HCT116 (cell line): ENCODE measurements around the gene ITGB7. TPM values are rescaled to one million over a fixed set of nuclear protein-coding genes. Genes with fewer than 3 reads are reported as not detected.
"Not testable (repeated sequence)": the region's sequence is repeated elsewhere in the genome, so short reads cannot be mapped to it uniquely, and the experiment has no call there.

Experiments
- ATAC-seq: fragments of 200-7000 bp; cut with Tn5 transposase; 2 replicates; pipeline ENCODE4 v1.9.1; 2020; ENCODE audit warnings: mild to moderate bottlenecking, moderate library complexity
- BruUV-seq: library from RNA; stranded (reverse); fragments of 400-500 nt; replicated peaks from 2 replicates; lab custom pipeline; 2021; lab: Mats Ljungman, UMichigan
- CTCF ChIA-PET: fragments of 300-600 bp; sonication (Branson Sonifier 250); formaldehyde crosslinking; loops from one replicate; lab custom pipeline; 2021; ENCODE audit warnings: antibody characterized with exemption; lab: Charles Lee
- POLR2A ChIA-PET: fragments of 300-600, 350-600 bp; sonication (Branson Sonifier 250); formaldehyde crosslinking; loops from one replicate; lab custom pipeline; 2021; ENCODE audit warnings: antibody characterized with exemption; lab: Charles Lee
- RAD21 ChIA-PET, 2 experiments: fragments of 300-600 bp; sonication (Branson Sonifier 250); formaldehyde crosslinking; loops; one replicate each; lab custom pipeline; 2023; ENCODE audit warnings: low total read pairs in 2 of 2; ENCODE audit not compliant: uncharacterized antibody in 2 of 2, unreplicated experiment in 2 of 2, low non-redundant PET in 1 of 2; lab: Charles Lee
- DNase-seq: peaks from one replicate; pipeline ENCODE4 v3.0.0-alpha.2; 2010; ENCODE audit warnings: low read depth, low spot score
- H2AFZ ChIP-seq: fragments of 200-600 bp; shearing (Covaris generic), sonication (generic); 2 replicates; pipeline ENCODE4 v1.6.1; 2017; ENCODE audit warnings: low read depth, mixed run types, mixed read lengths, antibody characterized with exemption, low read length; ENCODE audit not compliant: poor library complexity, severe bottlenecking
- H3K27ac ChIP-seq: 2 replicates; pipeline ENCODE4 v1.5.1; 2012; ENCODE audit warnings: low read depth, low read length
- H3K27me3 ChIP-seq: fragments of 200-600 bp; sonication (generic); 2 replicates; pipeline ENCODE4 v1.6.1; 2016; ENCODE audit warnings: mixed run types, low read length, mixed read lengths; ENCODE audit not compliant: insufficient read depth
- H3K36me3 ChIP-seq, 2 experiments: fragments of 200-500 bp in 1 of 2; fragments of 200-600 bp in 1 of 2; sonication (Bioruptor generic) in 1 of 2; sonication (generic) in 1 of 2; 2 replicates each; pipeline versions ENCODE4 v1.5.1 to v1.6.1; 2014 to 2016; ENCODE audit warnings: low read length in 2 of 2, inconsistent platforms in 1 of 2, mixed read lengths in 1 of 2, mixed run types in 1 of 2; ENCODE audit not compliant: insufficient read depth in 2 of 2, control insufficient read depth in 1 of 2
- H3K4me1 ChIP-seq, 2 experiments: fragments of 200-600 bp in 1 of 2; sonication (generic) in 1 of 2; 2 replicates each; pipeline versions ENCODE4 v1.5.1 to v1.6.1; 2012 to 2017; ENCODE audit warnings: low read length in 2 of 2, inconsistent platforms in 1 of 2, mild to moderate bottlenecking in 1 of 2, mixed read lengths in 1 of 2, mixed run types in 1 of 2, moderate library complexity in 1 of 2; ENCODE audit not compliant: insufficient read depth in 2 of 2, control insufficient read depth in 1 of 2
- H3K4me2 ChIP-seq: fragments of 200-600 bp; sonication (generic); 2 replicates; pipeline ENCODE4 v1.6.1; 2017; ENCODE audit warnings: mixed run types, low read length, mixed read lengths
- H3K4me3 ChIP-seq, 2 experiments: fragments of 200-600 bp in 1 of 2; sonication (generic) in 1 of 2; replicated peaks in 1 of 2; 2 replicates each; pipeline ENCODE4 v1.5.1; 2011 to 2016; ENCODE audit warnings: low read length in 2 of 2, control low read depth in 1 of 2, low read depth in 1 of 2, mild to moderate bottlenecking in 1 of 2, mixed read lengths in 1 of 2, mixed run types in 1 of 2
- H3K79me2 ChIP-seq: fragments of 200-600 bp; sonication (generic); 2 replicates; pipeline ENCODE4 v1.6.1; 2017; ENCODE audit warnings: mild to moderate bottlenecking, mixed run types, low read length, moderate library complexity, mixed read lengths; ENCODE audit not compliant: insufficient read depth
- H3K9ac ChIP-seq: fragments of 200-600 bp; sonication (generic); 2 replicates; pipeline ENCODE4 v1.6.1; 2016; ENCODE audit warnings: low read length, mixed read lengths
- H3K9me2 ChIP-seq: fragments of 200-600 bp; sonication (generic), shearing (Covaris generic); 2 replicates; pipeline ENCODE4 v1.6.1; 2017; ENCODE audit warnings: mixed run types, mild to moderate bottlenecking, moderate library complexity; ENCODE audit not compliant: insufficient read depth
- H3K9me3 ChIP-seq, 2 experiments: fragments of 200-500 bp in 1 of 2; fragments of 200-600 bp in 1 of 2; sonication (Bioruptor generic) in 1 of 2; sonication (generic) in 1 of 2; 2 replicates each; pipeline ENCODE4 v1.6.1; 2014 to 2017; ENCODE audit warnings: low read length in 2 of 2, mixed read lengths in 2 of 2, inconsistent platforms in 1 of 2, low read depth in 1 of 2, mild to moderate bottlenecking in 1 of 2, mixed run types in 1 of 2, moderate library complexity in 1 of 2; ENCODE audit not compliant: control insufficient read depth in 1 of 2, insufficient read depth in 1 of 2
- H4K20me1 ChIP-seq: fragments of 200-600 bp; sonication (generic), shearing (Covaris generic); 2 replicates; pipeline ENCODE4 v1.6.1; 2017; ENCODE audit warnings: mixed run types, mild to moderate bottlenecking, moderate library complexity; ENCODE audit not compliant: insufficient read depth
- POLR2AphosphoS5 ChIP-seq: IDR thresholded peaks from 2 replicates; pipeline ENCODE4 v1.6.1; 2011; ENCODE audit warnings: mild to moderate bottlenecking, low read depth, low read length, moderate library complexity
- intact Hi-C: fragments of 100-400 bp; cut with micrococcal nuclease; formaldehyde crosslinking; loops from 2 replicates; pipeline ENCODE4 v1.10.0; 2022
- total RNA-seq: library from RNA; stranded (reverse); gene quantifications from one replicate; pipeline ENCODE4 v1.2.1, GENCODE V29; 2021; ENCODE audit not compliant: unreplicated experiment
- TF ChIP-seq, protein P1 (sequence below): IDR thresholded peaks from 2 replicates; pipeline ENCODE4 v1.6.1; 2011; ENCODE audit warnings: mild to moderate bottlenecking, low read length, moderate library complexity; ENCODE audit not compliant: insufficient replicate concordance; ENCODE audit errors: extremely low read depth

ITGB7 gene
- total RNA-seq, 1 experiment from 2014 or later: 1.9 TPM

DNA sequence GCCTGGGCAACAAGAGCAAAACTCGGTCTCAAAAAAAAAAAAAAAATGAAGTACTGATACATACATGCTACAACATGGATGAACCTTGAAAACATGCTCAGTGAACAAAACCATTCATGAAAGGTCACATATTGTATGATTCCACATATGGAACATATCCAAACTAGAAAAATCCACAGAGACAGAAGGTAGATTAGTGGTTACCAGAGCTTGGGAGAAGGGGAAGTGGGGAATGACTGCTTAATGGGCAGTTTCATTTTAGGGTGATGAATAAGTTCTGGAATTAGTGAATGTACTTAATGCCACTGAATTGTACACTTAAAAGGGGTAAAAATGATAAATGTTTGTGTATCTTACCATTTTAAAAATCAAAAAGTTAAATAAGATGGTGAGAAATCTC is 2.7 kb downstream of the ITGB7 start:
- RAD21 ChIA-PET: no interaction called here

DNA sequence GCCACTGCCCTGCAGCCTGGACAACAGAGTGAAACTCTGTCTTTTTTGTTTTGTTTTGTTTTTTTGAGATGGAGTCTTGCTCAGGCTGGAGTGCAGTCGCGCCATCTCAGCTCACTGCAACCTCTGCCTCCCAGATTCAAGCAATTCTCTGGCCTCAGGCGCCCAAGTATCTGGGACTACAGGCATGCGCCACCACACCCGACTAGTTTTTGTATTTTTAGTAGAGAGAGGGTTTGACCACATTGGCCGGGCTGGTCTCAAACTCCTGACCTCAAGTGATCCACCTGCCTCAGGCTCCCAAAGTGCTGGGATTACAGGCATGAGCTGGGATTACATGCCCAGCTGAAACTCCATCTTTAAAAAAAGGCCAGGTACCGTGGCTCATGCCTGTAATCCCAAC is 4.7 kb downstream of the ITGB7 start:
- H3K36me3 ChIP-seq, intact Hi-C loops, CTCF ChIA-PET: not testable (repeated sequence)

More for the DNA sequence above, 2.7 kb downstream of the ITGB7 start:
- no peaks in the 10 kb centered on the region for H3K79me2 ChIP-seq
- CTCF ChIA-PET: no interaction called here
- no peaks in the 10 kb centered on the region for H3K9me3 ChIP-seq
- no peak for TF ChIP-seq POLR2AphosphoS5
- BruUV-seq: no TSS peak
- no peak overlapping the region for H3K4me2 ChIP-seq
- no peak overlapping the region for H3K4me3 ChIP-seq
- H3K27me3 ChIP-seq: no peaks in the 10 kb centered on the region
- H4K20me1 ChIP-seq: no peaks in the 10 kb centered on the region
- ATAC-seq: no peak
- no peak overlapping the region for H2AFZ ChIP-seq
- H3K9ac ChIP-seq: no peak overlapping the region
- no peak overlapping the region for H3K27ac ChIP-seq
- no peaks in the 10 kb centered on the region for H3K36me3 ChIP-seq
- no peak for DNase-seq
- intact Hi-C loops: no loop called here
- POLR2A ChIA-PET: no interaction called here
- H3K4me1 ChIP-seq: peaks cover 7 to 13% of the 10 kb centered on the region in 2 experiments; a peak in 3 of 4 replicates
- no peaks in the 10 kb centered on the region for H3K9me2 ChIP-seq

DNA sequence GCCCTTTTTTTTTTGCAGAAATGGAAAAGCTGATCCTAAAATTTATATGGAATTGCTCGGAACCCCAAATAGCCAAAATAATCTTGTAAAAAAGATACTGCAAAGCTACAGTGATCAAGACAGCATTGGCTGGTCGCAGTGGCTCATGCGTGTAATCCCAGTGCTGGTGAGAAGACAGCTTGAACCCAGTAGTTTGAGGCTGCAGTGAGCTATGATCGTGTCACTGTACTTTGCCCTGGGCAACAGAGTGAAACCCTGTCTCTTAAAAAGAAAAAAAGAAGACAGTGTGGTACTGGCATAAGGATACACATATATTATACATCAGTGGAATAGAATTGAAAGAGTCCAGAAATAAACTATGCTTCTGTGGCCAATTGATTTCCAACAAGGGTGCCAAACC is 5.4 kb downstream of the ITGB7 start:
- Histone ChIP-seq H3K9ac (no peak overlapping the region), H3K27ac (no peak overlapping the region), H4K20me1 (no peaks in the 10 kb centered on the region), H3K27me3 (no peaks in the 10 kb centered on the region), H3K36me3 (no peaks in the 10 kb centered on the region), H3K79me2 (no peaks in the 10 kb centered on the region), H3K4me3 (no peak overlapping the region), H3K4me1 (peaks cover 7 to 27% of the 10 kb centered on the region in 2 experiments; a peak in 3 of 4 replicates), H3K4me2 (no peak overlapping the region), H3K9me2 (no peaks in the 10 kb centered on the region), H2AFZ (no peak overlapping the region), H3K9me3 (no peaks in the 10 kb centered on the region)
- ChIA-PET CTCF (no interaction called here), POLR2A (no interaction called here), RAD21 (no interaction called here)
- DNase-seq: no peak
- ATAC-seq: no peak
- intact Hi-C loops: no loop called here
- no TSS peak for BruUV-seq
- no peak for TF ChIP-seq POLR2AphosphoS5
- TF ChIP-seq, protein P1, sequence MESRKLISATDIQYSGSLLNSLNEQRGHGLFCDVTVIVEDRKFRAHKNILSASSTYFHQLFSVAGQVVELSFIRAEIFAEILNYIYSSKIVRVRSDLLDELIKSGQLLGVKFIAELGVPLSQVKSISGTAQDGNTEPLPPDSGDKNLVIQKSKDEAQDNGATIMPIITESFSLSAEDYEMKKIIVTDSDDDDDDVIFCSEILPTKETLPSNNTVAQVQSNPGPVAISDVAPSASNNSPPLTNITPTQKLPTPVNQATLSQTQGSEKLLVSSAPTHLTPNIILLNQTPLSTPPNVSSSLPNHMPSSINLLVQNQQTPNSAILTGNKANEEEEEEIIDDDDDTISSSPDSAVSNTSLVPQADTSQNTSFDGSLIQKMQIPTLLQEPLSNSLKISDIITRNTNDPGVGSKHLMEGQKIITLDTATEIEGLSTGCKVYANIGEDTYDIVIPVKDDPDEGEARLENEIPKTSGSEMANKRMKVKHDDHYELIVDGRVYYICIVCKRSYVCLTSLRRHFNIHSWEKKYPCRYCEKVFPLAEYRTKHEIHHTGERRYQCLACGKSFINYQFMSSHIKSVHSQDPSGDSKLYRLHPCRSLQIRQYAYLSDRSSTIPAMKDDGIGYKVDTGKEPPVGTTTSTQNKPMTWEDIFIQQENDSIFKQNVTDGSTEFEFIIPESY: no peak

More for the DNA sequence above, 4.7 kb downstream of the ITGB7 start:
- H3K4me1 ChIP-seq: peaks cover 7 to 21% of the 10 kb centered on the region in 2 experiments; a peak in 3 of 4 replicates
- RAD21 ChIA-PET, ATAC-seq, H3K9ac ChIP-seq, DNase-seq, BruUV-seq, H4K20me1 ChIP-seq, H3K79me2 ChIP-seq, H3K9me2 ChIP-seq, POLR2A ChIA-PET, H3K27ac ChIP-seq, H3K4me3 ChIP-seq, H3K9me3 ChIP-seq, H3K27me3 ChIP-seq, H2AFZ ChIP-seq, H3K4me2 ChIP-seq: not testable (repeated sequence)
